Measurements from ENCODE around the gene SLC35A5. TPM values are rescaled to one million over a fixed set of nuclear protein-coding genes. Genes with fewer than 3 reads are reported as not detected.
A peak's percentile ranks its signal among the peaks of the same experiment; 100 is the strongest.

The SLC35A5 gene
- total RNA-seq, 1 donor from 2014 or later: 26.1 TPM

DNA sequence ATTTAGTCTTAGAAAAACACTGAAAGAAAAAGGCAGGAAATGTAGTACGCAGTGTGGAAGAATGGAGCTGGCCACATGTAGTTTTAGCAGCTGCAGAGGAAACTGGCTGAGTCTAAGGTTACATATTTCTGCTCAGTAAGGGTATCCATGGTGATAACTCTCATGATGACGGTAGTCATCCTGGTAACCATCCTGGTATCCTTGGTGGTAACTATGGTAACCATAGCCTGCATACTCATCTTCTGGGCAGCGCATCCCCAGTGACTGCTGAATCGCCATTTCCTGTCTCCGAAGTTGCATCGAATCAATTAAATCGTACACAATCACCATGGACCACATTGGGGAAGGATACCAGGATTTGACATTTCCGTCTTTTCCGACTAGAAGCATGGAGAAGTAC is 43.4 kb downstream of the SLC35A5 start:
- FAIRE-seq (peak; percentile 96), DNase-seq (ENCODE audit: low read depth) (peak; percentile 98)
- H3K36me3 Mint-ChIP-seq (ENCODE audit: low read depth, unreplicated experiment): peaks cover 26% of the 10 kb centered on the region
- Histone ChIP-seq H3K36me3 (ENCODE audit: insufficient read depth, low read length) (peaks cover 24% of the 10 kb centered on the region), H2AFZ (ENCODE audit: low read depth, low read length) (no peak overlapping the region), H3K9ac (ENCODE audit: low read length) (peak overlapping the region; percentile 74), H3K27me3 (ENCODE audit: insufficient read depth, low read length) (no peaks in the 10 kb centered on the region), H3K4me1 (ENCODE audit: insufficient read depth, low read length) (peaks cover 29% of the 10 kb centered on the region), H3K4me2 (ENCODE audit: low read length) (peak overlapping the region; percentile 72), H3K27ac (ENCODE audit: low read depth, low read length) (peak overlapping the region; percentile 93), H4K20me1 (ENCODE audit: insufficient read depth, low read length) (no peaks in the 10 kb centered on the region), H3K4me3 (ENCODE audit: insufficient read depth, low read depth, low read length) (peak overlapping the region; percentile 34), H3K9me3 (ENCODE audit: insufficient read depth, low read depth, low read length) (no peaks in the 10 kb centered on the region), H3K79me2 (ENCODE audit: insufficient read depth, low read length) (no peaks in the 10 kb centered on the region)
- peak overlapping the region; percentile 83 for H3K27ac Mint-ChIP-seq (ENCODE audit: unreplicated experiment)
- H3K27me3 Mint-ChIP-seq (ENCODE audit: low read depth, unreplicated experiment): no peaks in the 10 kb centered on the region
- no peak overlapping the region for H3K4me3 Mint-ChIP-seq (ENCODE audit: unreplicated experiment)
- peaks cover 15% of the 10 kb centered on the region for H3K4me1 Mint-ChIP-seq (ENCODE audit: low read depth, unreplicated experiment)
- H3K9me3 Mint-ChIP-seq (ENCODE audit: unreplicated experiment): no peaks in the 10 kb centered on the region
- TF ChIP-seq EZH2 (IDR thresholded peaks at IDR 0.05; ENCODE audit: insufficient read depth, low read length): no peak
- TF ChIP-seq, protein P1, sequence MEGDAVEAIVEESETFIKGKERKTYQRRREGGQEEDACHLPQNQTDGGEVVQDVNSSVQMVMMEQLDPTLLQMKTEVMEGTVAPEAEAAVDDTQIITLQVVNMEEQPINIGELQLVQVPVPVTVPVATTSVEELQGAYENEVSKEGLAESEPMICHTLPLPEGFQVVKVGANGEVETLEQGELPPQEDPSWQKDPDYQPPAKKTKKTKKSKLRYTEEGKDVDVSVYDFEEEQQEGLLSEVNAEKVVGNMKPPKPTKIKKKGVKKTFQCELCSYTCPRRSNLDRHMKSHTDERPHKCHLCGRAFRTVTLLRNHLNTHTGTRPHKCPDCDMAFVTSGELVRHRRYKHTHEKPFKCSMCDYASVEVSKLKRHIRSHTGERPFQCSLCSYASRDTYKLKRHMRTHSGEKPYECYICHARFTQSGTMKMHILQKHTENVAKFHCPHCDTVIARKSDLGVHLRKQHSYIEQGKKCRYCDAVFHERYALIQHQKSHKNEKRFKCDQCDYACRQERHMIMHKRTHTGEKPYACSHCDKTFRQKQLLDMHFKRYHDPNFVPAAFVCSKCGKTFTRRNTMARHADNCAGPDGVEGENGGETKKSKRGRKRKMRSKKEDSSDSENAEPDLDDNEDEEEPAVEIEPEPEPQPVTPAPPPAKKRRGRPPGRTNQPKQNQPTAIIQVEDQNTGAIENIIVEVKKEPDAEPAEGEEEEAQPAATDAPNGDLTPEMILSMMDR (IDR thresholded peaks at IDR 0.05; ENCODE audit: insufficient read depth, low read depth, low read length): no peak

- Histone ChIP-seq H3K4me1 (ENCODE audit: insufficient read depth, low read length) (peaks cover 29% of the 10 kb centered on the region), H3K36me3 (ENCODE audit: insufficient read depth, low read length) (peaks cover 25% of the 10 kb centered on the region), H3K27me3 (ENCODE audit: insufficient read depth, low read length) (no peaks in the 10 kb centered on the region), H3K4me3 (ENCODE audit: insufficient read depth, low read depth, low read length) (no peak overlapping the region), H4K20me1 (ENCODE audit: insufficient read depth, low read length) (no peaks in the 10 kb centered on the region), H3K9ac (ENCODE audit: low read length) (peak overlapping the region; percentile 74), H3K9me3 (ENCODE audit: insufficient read depth, low read depth, low read length) (no peaks in the 10 kb centered on the region), H3K79me2 (ENCODE audit: insufficient read depth, low read length) (no peaks in the 10 kb centered on the region), H3K27ac (ENCODE audit: low read depth, low read length) (peak overlapping the region; percentile 93), H2AFZ (ENCODE audit: low read depth, low read length) (no peak overlapping the region), H3K4me2 (ENCODE audit: low read length) (no peak overlapping the region)
- no peak overlapping the region for H3K27ac Mint-ChIP-seq (ENCODE audit: unreplicated experiment)
- H3K4me1 Mint-ChIP-seq (ENCODE audit: low read depth, unreplicated experiment): peaks cover 15% of the 10 kb centered on the region
- TF ChIP-seq, protein P1 (IDR thresholded peaks at IDR 0.05; ENCODE audit: insufficient read depth, low read depth, low read length): no peak
- no peak for TF ChIP-seq EZH2 (IDR thresholded peaks at IDR 0.05; ENCODE audit: insufficient read depth, low read length)
- no peaks in the 10 kb centered on the region for H3K9me3 Mint-ChIP-seq (ENCODE audit: unreplicated experiment)
- no peaks in the 10 kb centered on the region for H3K27me3 Mint-ChIP-seq (ENCODE audit: low read depth, unreplicated experiment)
- FAIRE-seq: no peak
- no peak for DNase-seq (ENCODE audit: low read depth)
- peaks cover 24% of the 10 kb centered on the region for H3K36me3 Mint-ChIP-seq (ENCODE audit: low read depth, unreplicated experiment)
- no peak overlapping the region for H3K4me3 Mint-ChIP-seq (ENCODE audit: unreplicated experiment)
These were observed 44.3 kb downstream of the SLC35A5 start for GRCh38 chr3:112606098-112606497.

DNA sequence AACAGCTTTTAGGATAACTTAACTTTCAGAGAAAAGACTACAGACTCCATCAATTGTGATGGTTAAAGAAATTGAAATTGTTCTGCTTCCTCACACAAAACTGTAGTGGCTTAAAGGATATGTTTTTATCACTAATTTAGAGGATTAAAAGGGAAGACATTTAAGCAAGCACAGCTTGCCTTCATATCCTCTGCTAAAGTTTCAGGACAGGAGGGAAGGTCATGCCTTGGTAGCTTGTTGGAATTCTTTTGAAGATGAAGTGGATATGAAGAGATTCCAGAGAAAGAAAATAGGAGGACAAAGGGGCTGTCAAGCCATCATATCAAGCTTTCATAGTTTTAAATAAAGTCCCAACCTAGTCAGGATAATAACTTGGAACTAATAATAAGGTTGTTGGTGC is 46.0 kb downstream of the SLC35A5 start:
- Mint-ChIP-seq H3K4me3 (ENCODE audit: unreplicated experiment) (no peak overlapping the region), H3K27me3 (ENCODE audit: low read depth, unreplicated experiment) (no peaks in the 10 kb centered on the region), H3K9me3 (ENCODE audit: unreplicated experiment) (no peaks in the 10 kb centered on the region), H3K36me3 (ENCODE audit: low read depth, unreplicated experiment) (peaks cover 21% of the 10 kb centered on the region), H3K4me1 (ENCODE audit: low read depth, unreplicated experiment) (peaks cover 15% of the 10 kb centered on the region), H3K27ac (ENCODE audit: unreplicated experiment) (no peak overlapping the region)
- Histone ChIP-seq H3K4me3 (ENCODE audit: insufficient read depth, low read depth, low read length) (no peak overlapping the region), H2AFZ (ENCODE audit: low read depth, low read length) (no peak overlapping the region), H3K4me1 (ENCODE audit: insufficient read depth, low read length) (peaks cover 29% of the 10 kb centered on the region), H3K79me2 (ENCODE audit: insufficient read depth, low read length) (no peaks in the 10 kb centered on the region), H3K27me3 (ENCODE audit: insufficient read depth, low read length) (no peaks in the 10 kb centered on the region), H3K9ac (ENCODE audit: low read length) (no peak overlapping the region), H3K9me3 (ENCODE audit: insufficient read depth, low read depth, low read length) (no peaks in the 10 kb centered on the region), H3K36me3 (ENCODE audit: insufficient read depth, low read length) (peaks cover 39% of the 10 kb centered on the region), H4K20me1 (ENCODE audit: insufficient read depth, low read length) (no peaks in the 10 kb centered on the region), H3K27ac (ENCODE audit: low read depth, low read length) (no peak overlapping the region), H3K4me2 (ENCODE audit: low read length) (no peak overlapping the region)
- no peak for FAIRE-seq
- no peak for DNase-seq (ENCODE audit: low read depth)
- TF ChIP-seq EZH2 (IDR thresholded peaks at IDR 0.05; ENCODE audit: insufficient read depth, low read length): no peak
- TF ChIP-seq, protein P1 (IDR thresholded peaks at IDR 0.05; ENCODE audit: insufficient read depth, low read depth, low read length): no peak

All from astrocyte (in vitro differentiated cells and primary cell).